HG03045 (cell line): ENCODE measurements around the gene STK10.

ENCODE experiments used
- ATAC-seq: cut with Tn5 transposase; IDR thresholded peaks from one replicate; pipeline ENCODE4 v1.9.1; 2021; ENCODE audit warnings: mild to moderate bottlenecking, moderate library complexity; ENCODE audit not compliant: unreplicated experiment

STK10 gene

DNA sequence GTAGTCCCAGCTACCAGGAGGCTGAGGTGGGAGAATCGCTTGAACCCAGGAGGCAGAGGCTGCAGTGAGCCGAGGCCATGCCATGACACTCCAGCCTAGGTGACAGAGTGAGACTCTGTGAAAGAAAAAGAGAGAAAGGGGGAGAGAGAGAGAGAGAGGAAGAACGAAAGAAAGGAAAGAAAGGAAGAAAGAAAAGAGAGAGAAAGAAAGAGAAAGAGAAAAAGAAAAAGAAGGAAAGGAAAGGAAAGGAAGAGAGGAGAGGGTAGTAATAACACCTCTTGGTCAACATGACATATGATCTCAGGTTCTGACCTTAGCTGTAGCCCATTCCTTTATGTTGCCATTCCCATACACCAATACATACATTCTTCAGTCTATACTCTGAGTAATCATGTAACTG is 195.7 kb downstream of the STK10 start:
- ATAC-seq: no peak
